ENCODE results near the gene QRFP.

Gene QRFP

GRCh38 chr9:130880599-130881220, 15.9 kb downstream of the QRFP start:
- Histone ChIP-seq H3K79me2 (ENCODE audit: insufficient read depth, low read depth) (no peaks in the 10 kb centered on the region), H3K4me1 (ENCODE audit: low read depth, poor library complexity, severe bottlenecking) (no peaks in the 10 kb centered on the region), H3K27me3 (ENCODE audit: insufficient read depth, low read depth) (no peaks in the 10 kb centered on the region), H4K20me1 (ENCODE audit: insufficient read depth) (no peaks in the 10 kb centered on the region), H3K4me2 (no peak overlapping the region), H3K9ac (no peak overlapping the region), H2AFZ (ENCODE audit: low read depth) (no peak overlapping the region), H3K36me3 (ENCODE audit: insufficient read depth) (no peaks in the 10 kb centered on the region), H3K4me3 (IDR thresholded peaks at IDR 0.05; ENCODE audit: insufficient read depth, low read depth, low read length) (no peak overlapping the region), H3K27ac (no peak overlapping the region)
- no peak for TF ChIP-seq CTCF (conservative IDR thresholded peaks at IDR 0.05; ENCODE audit: low read depth, low read length)

- H3K79me2 ChIP-seq (ENCODE audit: insufficient read depth, low read depth), result no peaks in the 10 kb centered on the region
- H3K4me3 ChIP-seq (IDR thresholded peaks at IDR 0.05; ENCODE audit: insufficient read depth, low read depth, low read length), result no peak overlapping the region
- H3K4me2 ChIP-seq, result no peak overlapping the region
- no peak overlapping the region for H3K9ac ChIP-seq
- no peaks in the 10 kb centered on the region for H4K20me1 ChIP-seq (ENCODE audit: insufficient read depth)
- TF ChIP-seq CTCF (conservative IDR thresholded peaks at IDR 0.05; ENCODE audit: low read depth, low read length), result no peak
- H3K36me3 ChIP-seq (ENCODE audit: insufficient read depth), result no peaks in the 10 kb centered on the region
- H3K4me1 ChIP-seq (ENCODE audit: low read depth, poor library complexity, severe bottlenecking), result no peaks in the 10 kb centered on the region
- H2AFZ ChIP-seq (ENCODE audit: low read depth), result no peak overlapping the region
- no peak overlapping the region for H3K27ac ChIP-seq
- H3K27me3 ChIP-seq (ENCODE audit: insufficient read depth, low read depth), result no peaks in the 10 kb centered on the region
Measured at GRCh38 chr9:130879863-130880411, 16.7 kb downstream of the QRFP start.

- Histone ChIP-seq H4K20me1 (ENCODE audit: insufficient read depth) (no peaks in the 10 kb centered on the region), H3K4me3 (IDR thresholded peaks at IDR 0.05; ENCODE audit: insufficient read depth, low read depth, low read length) (no peak overlapping the region), H3K27me3 (ENCODE audit: insufficient read depth, low read depth) (no peaks in the 10 kb centered on the region), H3K4me1 (ENCODE audit: low read depth, poor library complexity, severe bottlenecking) (no peaks in the 10 kb centered on the region), H3K79me2 (ENCODE audit: insufficient read depth, low read depth) (no peaks in the 10 kb centered on the region), H3K36me3 (ENCODE audit: insufficient read depth) (0 out of 2 replicates have a peak, but pooled peaks cover 4% of the 10 kb centered on the region), H2AFZ (ENCODE audit: low read depth) (no peak overlapping the region), H3K27ac (no peak overlapping the region), H3K4me2 (no peak overlapping the region), H3K9ac (no peak overlapping the region)
- no peak for TF ChIP-seq CTCF (conservative IDR thresholded peaks at IDR 0.05; ENCODE audit: low read depth, low read length)
Measured at GRCh38 chr9:130878295-130878694, 18.3 kb downstream of the QRFP start.

GRCh38 chr9:130877300-130877699, 19.3 kb downstream of the QRFP start:
- H4K20me1 ChIP-seq (ENCODE audit: insufficient read depth), result no peaks in the 10 kb centered on the region
- no peak overlapping the region for H3K9ac ChIP-seq
- H3K27me3 ChIP-seq (ENCODE audit: insufficient read depth, low read depth), result no peaks in the 10 kb centered on the region
- H3K4me2 ChIP-seq, result no peak overlapping the region
- no peak for TF ChIP-seq CTCF (conservative IDR thresholded peaks at IDR 0.05; ENCODE audit: low read depth, low read length)
- H3K79me2 ChIP-seq (ENCODE audit: insufficient read depth, low read depth), result no peaks in the 10 kb centered on the region
- H2AFZ ChIP-seq (ENCODE audit: low read depth), result no peak overlapping the region
- 0 out of 2 replicates have a peak, but pooled peaks cover 4% of the 10 kb centered on the region for H3K36me3 ChIP-seq (ENCODE audit: insufficient read depth)
- no peaks in the 10 kb centered on the region for H3K4me1 ChIP-seq (ENCODE audit: low read depth, poor library complexity, severe bottlenecking)
- H3K27ac ChIP-seq, result no peak overlapping the region
- no peak overlapping the region for H3K4me3 ChIP-seq (IDR thresholded peaks at IDR 0.05; ENCODE audit: insufficient read depth, low read depth, low read length)
